GM12878 (cell line): Measurements from ENCODE around the gene RARB. TPM values are rescaled to one million over a fixed set of nuclear protein-coding genes. Genes with fewer than 3 reads are reported as not detected.

Experiments used
- ATAC-seq: fragments of 200-7000 bp; cut with Tn5 transposase; 3 replicates; pipeline ENCODE4 v1.9.1; 2020; ENCODE audit warnings: mild to moderate bottlenecking, moderate library complexity
- BruUV-seq: library from RNA; stranded (reverse); fragments of 400-500 nt; replicated peaks from 2 replicates; lab custom pipeline; 2021; lab: Mats Ljungman, UMichigan
- CTCF ChIA-PET: fragments of 300-600 bp; sonication (Branson Sonifier 250); formaldehyde crosslinking; extraction: SDS; loops from one replicate; lab custom pipeline; 2021; ENCODE audit warnings: inconsistent platforms; lab: Yijun Ruan, JAX
- POLR2A ChIA-PET: fragments of 350-600 bp; formaldehyde crosslinking; extraction: SDS; loops from one replicate; lab custom pipeline; 2021; ENCODE audit warnings: inconsistent platforms; lab: Charles Lee
- RAD21 ChIA-PET: fragments of 300-600 bp; sonication (Branson Sonifier 250); formaldehyde crosslinking; loops from one replicate; lab custom pipeline; 2023; ENCODE audit warnings: antibody characterized with exemption; ENCODE audit not compliant: unreplicated experiment; lab: Charles Lee
- SMC1A ChIA-PET: fragments of 300-600 bp; sonication (Branson Sonifier 250); formaldehyde crosslinking; loops from one replicate; lab custom pipeline; 2023; ENCODE audit not compliant: unreplicated experiment, uncharacterized antibody; lab: Charles Lee
- DNase-seq: peaks from one replicate; pipeline ENCODE4 v3.0.0-alpha.2; 2011; ENCODE audit warnings: low read depth, low spot score
- FAIRE-seq: peaks from 3 replicates; lab custom pipeline; 2011; peaks lifted over from hg19 to GRCh38; lab: Jason Lieb, UNC
- H2AFZ ChIP-seq: 2 replicates; pipeline ENCODE4 v1.6.0; 2011; ENCODE audit warnings: low read depth, low read length, control low read depth; ENCODE audit not compliant: control insufficient read depth
- H3K27ac ChIP-seq: 2 replicates; pipeline ENCODE4 v1.5.1; 2011; ENCODE audit warnings: control low read depth; ENCODE audit not compliant: control insufficient read depth, insufficient read depth
- H3K27me3 ChIP-seq, 2 experiments: replicated peaks in 1 of 2; 2 replicates each; pipeline versions ENCODE4 v1.6.0 to v1.6.1; 2011; ENCODE audit warnings: low read length in 1 of 2; ENCODE audit not compliant: control insufficient read depth in 2 of 2, insufficient read depth in 2 of 2
- H3K36me3 ChIP-seq, 2 experiments: 2 replicates each; pipeline ENCODE4 v1.5.1; 2011; ENCODE audit warnings: low read length in 1 of 2; ENCODE audit not compliant: control insufficient read depth in 2 of 2, insufficient read depth in 2 of 2
- H3K4me1 ChIP-seq: 2 replicates; pipeline ENCODE4 v1.6.1; 2011; ENCODE audit warnings: mild to moderate bottlenecking, low read length, moderate library complexity, mixed read lengths; ENCODE audit not compliant: control insufficient read depth, insufficient read depth
- H3K4me2 ChIP-seq: 2 replicates; pipeline ENCODE4 v1.6.0; 2011; ENCODE audit warnings: control low read depth; ENCODE audit not compliant: control insufficient read depth, insufficient read depth
- H3K4me3 ChIP-seq: fragments of 200-600 bp; sonication (generic); 2 replicates; pipeline ENCODE4 v1.5.1; 2016
- H3K79me2 ChIP-seq: 2 replicates; pipeline ENCODE4 v1.6.0; 2011; ENCODE audit warnings: low read length; ENCODE audit not compliant: control insufficient read depth, insufficient read depth
- H3K9ac ChIP-seq: 2 replicates; pipeline ENCODE4 v1.8.0; 2011; ENCODE audit warnings: low read length, control low read depth, mixed read lengths; ENCODE audit not compliant: control insufficient read depth, insufficient read depth
- H3K9me3 ChIP-seq: replicated peaks from 3 replicates; pipeline ENCODE4 v1.5.1; 2011; ENCODE audit warnings: mild to moderate bottlenecking, low read length; ENCODE audit not compliant: control insufficient read depth, insufficient read depth
- H4K20me1 ChIP-seq: 2 replicates; pipeline ENCODE4 v1.6.0; 2011; ENCODE audit not compliant: control insufficient read depth, insufficient read depth
- BACH1 ChIP-seq: fragments of 450-650 bp; IDR thresholded peaks from 2 replicates; pipeline ENCODE4 v1.6.1; 2017; ENCODE audit warnings: mild to moderate bottlenecking, borderline replicate concordance
- BMI1 ChIP-seq: fragments of 450-650 bp; IDR thresholded peaks from 2 replicates; pipeline ENCODE4 v1.6.1; 2016; ENCODE audit warnings: mild to moderate bottlenecking, moderate library complexity, borderline replicate concordance
- E2F4 ChIP-seq: IDR thresholded peaks from 2 replicates; pipeline ENCODE4 v1.6.1; 2012; ENCODE audit warnings: low read depth, low read length, improper control_type of control experiment
- ESRRA ChIP-seq: IDR thresholded peaks from 2 replicates; pipeline ENCODE4 v1.6.1; 2012; ENCODE audit warnings: mild to moderate bottlenecking, low read length, improper control_type of control experiment
- MEF2B ChIP-seq: fragments of 450-650 bp; IDR thresholded peaks from 2 replicates; pipeline ENCODE4 v1.6.1; 2018; ENCODE audit warnings: mild to moderate bottlenecking, moderate library complexity; ENCODE audit not compliant: partially characterized antibody, poor library complexity, severe bottlenecking
- PAX8 ChIP-seq: fragments of 450-650 bp; IDR thresholded peaks from 2 replicates; pipeline ENCODE4 v1.6.1; 2017; ENCODE audit warnings: mild to moderate bottlenecking, moderate library complexity
- RB1 ChIP-seq: fragments of 450-650 bp; formaldehyde crosslinking; IDR thresholded peaks from 2 replicates; pipeline ENCODE4 v1.6.1; 2017; ENCODE audit warnings: mild to moderate bottlenecking, borderline replicate concordance
- RELA ChIP-seq: fragments of 450-650 bp; IDR thresholded peaks from 2 replicates; pipeline ENCODE4 v1.8.0; 2014; ENCODE audit warnings: borderline replicate concordance; ENCODE audit not compliant: partially characterized antibody
- SIN3A ChIP-seq: IDR thresholded peaks from 2 replicates; pipeline ENCODE4 v1.6.1; 2012; ENCODE audit warnings: low read depth, low read length, improper control_type of control experiment
- SMAD5 ChIP-seq: IDR thresholded peaks from 2 replicates; pipeline ENCODE4 v1.6.1; 2016; ENCODE audit warnings: antibody characterized with exemption, low read depth
- STAT3 ChIP-seq: IDR thresholded peaks from 2 replicates; pipeline ENCODE4 v1.6.1; 2011; ENCODE audit warnings: low read depth, low read length, improper control_type of control experiment
- YY1 ChIP-seq: IDR thresholded peaks from 2 replicates; pipeline ENCODE4 v1.6.1; 2011; ENCODE audit warnings: low read depth, mild to moderate bottlenecking, low read length
- ZNF24 ChIP-seq: fragments of 450-650 bp; IDR thresholded peaks from 2 replicates; pipeline ENCODE4 v1.6.1; 2017; ENCODE audit warnings: antibody characterized with exemption, mild to moderate bottlenecking
- WGBS: methylation state at CpG from one replicate; pipeline ENCODE4 v1.1.6; 2016; ENCODE audit warnings: low lambda C conversion rate; ENCODE audit not compliant: insufficient replicate concordance, insufficient coverage; ENCODE audit errors: missing lambda C conversion rate; 5-methylcytosine and 5-hydroxymethylcytosine counted together
- in situ Hi-C: fragments of 300-500 bp; cut with MboI; formaldehyde crosslinking; loops from 9 replicates; pipeline ENCODE4 v1.14.3; 2018; ENCODE audit warnings: mixed read lengths
- intact Hi-C: fragments of 100-400 bp; cut with micrococcal nuclease; formaldehyde crosslinking; loops from one replicate; pipeline ENCODE4 v1.14.2; 2022; ENCODE audit not compliant: unreplicated experiment
- polyA plus RNA-seq, 11 experiments: library from polyadenylated mRNA; depleted of rRNA in 4 of 11; unstranded in 6 of 11; stranded (reverse) in 5 of 11; fragments of >200 nt; fragmentation: Nextera tagmentation in 4 of 11; fragmentation: Illumina TruSeq in 1 of 11; extraction: Ambion mirVana in 4 of 11; extraction: Trizol in 1 of 11; gene quantifications; 1 replicate in 1 of 11; 2 replicates in 10 of 11; pipeline versions ENCODE4 v1.2.1 to v1.2.3, GENCODE V29; 2011 to 2016; ENCODE audit warnings: inconsistent platforms in 2 of 11, missing spikeins in 2 of 11, low read depth in 1 of 11
- total RNA-seq, 4 experiments: library from RNA; depleted of rRNA in 3 of 4; stranded (reverse); fragments of >200 nt in 3 of 4; fragmentation: Illumina TruSeq in 1 of 4; extraction: Trizol in 1 of 4; gene quantifications; 2 replicates each; pipeline versions ENCODE4 v1.2.1 to v1.2.3, GENCODE V29; 2013 to 2021

The RARB gene
- total and polyA plus RNA-seq, 10 of the 15 experiments (the other 5 are each of a cell fraction or from before 2014, with no cell fraction given) = 0.05 to 0.06 TPM; not detected in 8

GRCh38 chr3:25485673-25486072 is 57.6 kb downstream of the RARB start:
- Histone ChIP-seq H3K9me3 (no peaks in the 10 kb centered on the region), H3K4me2 (no peak overlapping the region), H3K36me3 (no peaks in the 10 kb centered on the region), H3K4me3 (no peak overlapping the region), H3K27me3 (no peaks in the 10 kb centered on the region), H4K20me1 (no peaks in the 10 kb centered on the region), H2AFZ (no peak overlapping the region), H3K4me1 (no peaks in the 10 kb centered on the region), H3K79me2 (no peaks in the 10 kb centered on the region), H3K9ac (no peak overlapping the region), H3K27ac (no peak overlapping the region)
- CTCF ChIA-PET = no interaction called here
- no peak for FAIRE-seq
- in situ Hi-C loops (no loop called here), intact Hi-C loops (no loop called here)
- TF ChIP-seq ZNF24 (no peak), ESRRA (no peak), SIN3A (no peak), E2F4 (no peak), MEF2B (no peak), YY1 (no peak), SMAD5 (no peak), BACH1 (no peak), RB1 (no peak), PAX8 (no peak), RELA (no peak), STAT3 (no peak), BMI1 (no peak)
- POLR2A ChIA-PET = no interaction called here
- no peak for DNase-seq
- ATAC-seq = no peak
- RAD21 ChIA-PET = no interaction called here
- WGBS = 14% methylated on average over 3 of the region's 3 CpGs
- SMC1A ChIA-PET = no interaction called here
- no TSS peak for BruUV-seq
